GM19238 (cell line): ENCODE data around the gene ATE1.

Experiments used
- DNase-seq: peaks from one replicate; pipeline ENCODE4 v3.0.0; 2011; ENCODE audit warnings: low spot score; ENCODE audit not compliant: insufficient read length

The ATE1 gene

GRCh38 chr10:121879476-121879875 is 48.4 kb downstream of the ATE1 start:
- no peak for DNase-seq

GRCh38 chr10:121873236-121873635 is 54.6 kb downstream of the ATE1 start:
- DNase-seq: no peak

DNA sequence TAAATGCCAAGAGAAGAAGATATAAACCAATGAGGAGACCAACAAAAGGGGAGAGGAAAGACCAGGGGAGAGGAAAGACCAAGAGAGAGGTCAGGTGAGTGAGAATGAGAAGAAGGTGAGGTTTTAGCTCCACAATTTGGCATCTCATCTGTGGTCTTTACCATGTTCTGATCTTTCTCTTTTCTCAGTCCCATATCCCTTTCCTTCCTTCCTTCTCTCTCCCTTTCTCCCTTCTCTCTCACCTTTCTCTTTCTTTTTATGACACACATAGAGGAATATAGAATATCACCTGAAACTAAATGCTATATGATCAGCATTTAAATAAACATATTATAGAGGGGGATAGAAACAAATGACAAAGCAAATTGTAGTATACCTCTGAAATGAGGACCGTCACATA is 57.4 kb downstream of the ATE1 start:
- no peak for DNase-seq

DNA sequence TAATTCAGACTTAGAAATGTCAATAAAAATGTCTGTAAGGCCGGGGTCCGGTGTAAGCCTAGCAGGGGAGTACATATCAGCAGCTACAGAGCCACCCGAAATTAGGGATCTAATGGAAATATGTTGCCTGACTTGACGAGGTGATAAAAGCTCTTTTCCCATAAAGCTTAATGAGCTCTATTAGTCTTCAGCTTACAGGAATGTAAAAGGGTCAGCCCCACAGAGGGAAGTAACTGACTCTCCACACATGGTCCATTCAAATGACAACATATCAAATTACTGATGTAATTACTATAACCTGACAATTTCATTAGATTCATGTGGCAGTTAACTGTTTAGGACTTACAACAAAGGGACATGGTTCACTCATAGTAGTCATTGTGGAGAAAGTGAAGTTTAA is 62.3 kb downstream of the ATE1 start:
- no peak for DNase-seq

DNA sequence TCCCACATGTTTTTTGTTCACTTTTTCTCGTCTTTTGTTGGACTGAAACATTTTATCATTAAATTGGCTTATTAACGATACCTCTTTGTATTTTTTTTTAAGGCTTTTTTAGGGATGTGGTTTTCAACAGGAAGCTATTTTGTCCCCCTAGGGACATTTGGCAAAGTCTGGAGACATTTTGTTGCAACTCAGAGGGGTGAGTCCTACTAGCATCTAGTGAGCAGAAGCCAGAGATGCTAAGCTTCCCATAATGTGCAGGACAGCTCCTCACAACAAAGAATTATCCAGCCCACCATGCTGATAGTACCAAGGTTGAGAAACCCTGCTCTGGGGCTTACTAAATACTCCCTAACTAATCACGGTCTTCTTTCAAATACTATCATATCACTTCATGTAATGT is 63.2 kb downstream of the ATE1 start:
- DNase-seq: no peak

- DNase-seq: no peak
Measured at GRCh38 chr10:121864168-121864567, 63.7 kb downstream of the ATE1 start.

GRCh38 chr10:121862649-121863048 is 65.2 kb downstream of the ATE1 start:
- no peak for DNase-seq

- DNase-seq: no peak
Measured at GRCh38 chr10:121862042-121862441, 65.8 kb downstream of the ATE1 start.

DNA sequence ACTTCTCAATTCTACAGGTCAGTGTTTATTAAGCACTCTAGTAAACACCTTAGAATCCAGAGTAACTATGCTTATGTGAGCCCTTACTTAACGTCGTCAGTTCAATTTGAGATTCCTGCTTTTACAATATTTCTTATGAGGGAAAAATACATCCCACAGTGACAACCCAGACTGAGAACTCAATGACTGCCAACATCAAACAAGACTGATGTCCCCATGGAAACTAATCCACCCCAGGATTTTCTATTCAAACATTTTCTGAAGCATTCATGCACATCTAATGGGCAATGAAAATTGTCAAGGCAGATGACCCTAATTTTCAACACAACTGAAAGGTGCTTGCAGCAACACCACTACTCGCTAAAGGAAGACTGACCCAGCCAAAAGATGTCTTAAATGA is 67.0 kb downstream of the ATE1 start:
- DNase-seq: no peak

- no peak for DNase-seq
Measured at GRCh38 chr10:121854809-121855445, 72.9 kb downstream of the ATE1 start.

GRCh38 chr10:121853950-121854349 is 73.9 kb downstream of the ATE1 start:
- DNase-seq: no peak

GRCh38 chr10:121851786-121852185 is 76.0 kb downstream of the ATE1 start:
- DNase-seq: no peak

- no peak for DNase-seq
Measured at GRCh38 chr10:121848082-121848481, 79.7 kb downstream of the ATE1 start.

DNA sequence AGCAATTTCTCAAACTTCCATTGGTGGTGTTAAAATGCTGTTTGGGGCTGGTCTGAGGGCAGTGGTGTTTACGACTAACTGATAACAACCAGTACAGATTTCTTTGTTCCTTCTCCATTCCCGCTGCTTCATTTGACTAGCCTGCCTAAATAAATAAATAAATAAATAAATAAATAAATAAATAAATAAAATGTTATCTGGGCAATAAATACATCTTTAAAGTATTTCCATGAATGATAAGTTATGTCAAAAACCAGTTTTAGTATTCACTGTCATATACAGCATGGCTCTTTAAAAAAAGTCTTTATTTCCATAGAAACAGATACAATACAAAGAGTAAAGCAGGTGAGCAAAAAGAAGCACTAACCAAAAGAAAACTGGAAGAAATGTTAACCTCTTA is 81.3 kb downstream of the ATE1 start:
- DNase-seq: no peak

DNA sequence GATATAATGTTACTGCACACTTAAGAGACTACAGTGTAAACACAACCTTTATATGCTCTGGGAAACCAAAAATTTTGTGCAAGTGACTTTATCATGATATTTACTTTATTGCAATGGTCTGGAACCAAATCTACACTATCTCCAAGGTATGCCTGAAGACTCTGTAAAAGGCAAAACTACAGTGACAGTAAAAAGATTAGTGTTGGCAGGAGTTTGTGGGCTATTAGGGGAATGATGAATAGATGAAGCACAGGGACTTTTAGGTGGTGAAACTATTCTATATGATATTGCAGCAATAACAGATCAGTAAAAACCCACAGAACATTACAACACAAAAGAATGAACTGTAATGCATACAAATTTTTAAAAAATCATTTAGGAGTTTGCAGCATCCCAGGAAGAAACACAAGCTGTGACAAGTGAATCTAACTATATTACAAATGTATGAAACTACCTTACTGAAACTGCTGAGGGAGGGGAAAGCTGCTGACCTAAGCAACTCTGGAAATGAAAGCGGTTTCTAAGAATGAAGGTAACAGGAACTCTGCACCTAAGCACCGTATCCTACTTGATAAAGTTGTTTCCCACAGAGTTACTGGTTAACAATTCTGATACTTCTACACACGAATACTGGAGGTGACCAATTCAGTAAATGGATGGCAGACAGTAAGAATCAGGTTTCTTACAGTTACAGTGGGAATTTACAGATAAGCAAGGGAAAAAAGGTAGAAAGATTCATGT is 82.6 kb downstream of the ATE1 start:
- DNase-seq: peak; percentile 8

GRCh38 chr10:121844537-121844936 is 83.3 kb downstream of the ATE1 start:
- no peak for DNase-seq

DNA sequence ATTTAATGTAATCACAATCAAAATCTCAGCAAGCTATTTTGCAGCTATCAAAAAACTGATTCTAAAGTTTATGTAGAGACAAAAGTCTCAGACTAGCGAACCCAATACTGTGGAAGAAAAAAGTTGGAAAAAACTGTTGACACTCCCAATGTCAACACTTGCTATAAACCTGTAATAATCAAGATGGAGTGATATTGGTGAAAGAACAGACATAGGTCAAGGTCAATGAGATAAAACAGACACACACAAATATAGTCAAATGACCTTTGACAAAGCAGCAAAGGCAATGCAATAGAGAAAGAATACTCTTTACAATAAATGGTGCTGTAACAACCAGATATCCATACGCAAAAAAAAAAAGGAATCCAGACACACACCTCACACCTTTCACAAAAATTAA is 84.5 kb downstream of the ATE1 start:
- DNase-seq: no peak

DNA sequence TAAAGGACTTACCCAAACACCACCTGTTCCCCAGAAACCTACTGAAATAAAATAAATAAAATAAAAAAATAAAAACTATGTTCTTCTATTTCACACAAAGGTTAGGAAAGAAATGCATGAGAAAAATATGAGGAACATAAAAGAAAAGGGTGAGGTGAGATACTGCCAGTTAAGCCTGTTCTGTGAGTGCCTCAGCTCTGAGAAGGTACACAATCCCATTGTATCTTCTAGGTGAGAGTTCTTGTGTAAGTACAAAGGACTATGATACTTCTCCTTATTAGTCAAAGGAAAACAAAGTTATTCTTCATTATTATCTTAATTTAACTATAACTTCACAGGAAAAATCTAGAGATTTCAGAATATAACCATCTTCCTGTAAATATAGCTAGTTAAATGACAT is 86.0 kb downstream of the ATE1 start:
- no peak for DNase-seq

- DNase-seq: no peak
Measured at GRCh38 chr10:121838931-121839330, 88.9 kb downstream of the ATE1 start.

GRCh38 chr10:121838149-121838548 is 89.7 kb downstream of the ATE1 start:
- no peak for DNase-seq

DNA sequence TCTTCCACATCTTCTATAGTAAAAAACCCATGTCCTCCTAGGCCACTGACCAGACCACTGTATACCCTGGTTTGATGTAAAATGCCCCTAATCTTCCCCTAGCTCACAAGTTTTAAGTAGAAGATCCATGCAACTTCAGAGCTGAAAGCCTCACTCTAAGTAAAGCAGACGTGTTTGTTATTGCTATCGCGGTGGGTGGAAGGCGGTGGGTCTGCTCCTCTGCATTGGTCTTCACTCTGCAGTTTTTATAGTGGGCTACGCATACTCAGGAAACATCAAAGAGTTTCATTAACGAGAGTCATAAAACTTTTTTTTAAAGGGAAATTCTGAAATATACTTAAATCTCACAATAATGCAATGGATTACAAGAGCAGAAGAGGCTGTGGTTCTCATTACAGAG is 91.7 kb downstream of the ATE1 start:
- no peak for DNase-seq

DNA sequence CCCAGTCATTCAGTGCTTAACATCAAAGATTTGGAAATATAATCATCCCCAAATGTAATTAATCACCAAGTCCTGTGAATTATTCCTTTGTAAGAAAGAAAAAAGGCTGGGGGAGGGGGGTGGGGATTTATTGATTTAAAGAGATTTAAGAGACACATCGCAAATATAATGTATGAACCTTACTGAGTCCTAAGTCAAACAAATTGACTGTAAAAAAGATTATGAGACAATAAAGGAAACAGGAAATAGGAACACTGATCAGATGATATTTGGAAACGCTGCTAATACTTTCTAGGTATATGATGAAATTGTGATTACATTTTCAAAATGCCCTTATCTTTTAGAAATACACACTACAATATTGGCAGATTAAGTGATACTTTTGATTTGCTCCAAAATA is 92.5 kb downstream of the ATE1 start:
- DNase-seq: no peak

DNA sequence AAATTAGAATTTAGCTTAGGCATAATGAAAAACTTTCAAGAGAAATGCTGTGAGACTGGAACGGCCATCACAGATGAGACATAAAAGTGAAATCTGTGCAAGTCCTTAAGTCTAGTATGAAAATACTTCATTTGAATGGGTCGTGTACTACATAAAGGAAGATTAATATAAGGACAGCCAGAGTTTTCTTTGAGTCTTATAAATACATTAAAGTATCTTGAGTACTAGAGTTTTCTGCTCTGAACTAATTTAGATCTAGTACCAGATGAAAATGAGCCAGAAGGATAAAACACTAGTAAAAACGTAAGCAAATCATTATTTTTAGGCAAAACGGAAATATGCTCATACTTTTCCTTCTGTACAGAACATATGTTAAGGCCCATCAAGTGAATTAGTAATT is 93.1 kb downstream of the ATE1 start:
- DNase-seq: no peak
